B cell (primary cell): ENCODE results near the gene LAX1. TPM values are rescaled to one million over a fixed set of nuclear protein-coding genes. Genes with fewer than 3 reads are reported as not detected.

Source experiments
- ATAC-seq: fragments of 200-7000 bp; cut with Tn5 transposase; one replicate; pipeline ENCODE4 v1.10.0; 2021; ENCODE audit warnings: low read depth, mild to moderate bottlenecking, moderate number of reproducible peaks, moderate library complexity
- CTCF ChIA-PET: fragments of 350-600 bp; sonication (Branson Sonifier 250); formaldehyde crosslinking; loops from one replicate; lab custom pipeline; 2021; ENCODE audit warnings: antibody characterized with exemption, inconsistent platforms; lab: Charles Lee
- POLR2A ChIA-PET: fragments of 350-600 bp; sonication (Branson Sonifier 250); formaldehyde crosslinking; loops from one replicate; lab custom pipeline; 2021; ENCODE audit warnings: antibody characterized with exemption; lab: Charles Lee
- DNase-seq: peaks from one replicate; pipeline ENCODE4 v3.0.0; 2013
- H2AFZ ChIP-seq: 2 replicates; pipeline ENCODE4 v1.6.1; 2012; ENCODE audit warnings: mild to moderate bottlenecking, low read depth, low read length; ENCODE audit not compliant: insufficient read depth, poor library complexity, severe bottlenecking
- H3K27ac ChIP-seq, 2 donors: 1 replicate in 1 of 2; 2 replicates in 1 of 2; pipeline ENCODE4 v1.5.1; 2012 to 2013; ENCODE audit warnings: low read length in 2 of 2, mild to moderate bottlenecking in 2 of 2, moderate library complexity in 1 of 2
- H3K27me3 ChIP-seq, 4 experiments: fragments of 200-600 bp in 1 of 4; sonication (generic) in 1 of 4; replicated peaks in 1 of 4; 1 replicate in 2 of 4; 2 replicates in 2 of 4; pipeline versions ENCODE4 v1.6.1 to v1.7.0; 2013 to 2016; ENCODE audit warnings: low read length in 3 of 4, mild to moderate bottlenecking in 2 of 4, mixed read lengths in 1 of 4, moderate library complexity in 1 of 4; ENCODE audit not compliant: insufficient read depth in 4 of 4, control insufficient read depth in 3 of 4; ENCODE audit errors: control extremely low read depth in 1 of 4
- H3K36me3 ChIP-seq, 2 experiments: replicated peaks in 1 of 2; 1 replicate in 1 of 2; 2 replicates in 1 of 2; pipeline versions ENCODE4 v1.6.1 to v1.7.1; 2013; ENCODE audit warnings: low read length in 1 of 2; ENCODE audit not compliant: insufficient read depth in 2 of 2, control insufficient read depth in 1 of 2; ENCODE audit errors: control extremely low read depth in 1 of 2, extremely low read depth in 1 of 2
- H3K4me1 ChIP-seq, 2 donors: fragments of 200-600 bp in 1 of 2; sonication (generic) in 1 of 2; 1 replicate in 1 of 2; 2 replicates in 1 of 2; pipeline versions ENCODE4 v1.5.1 to v1.6.1; 2013 to 2017; ENCODE audit warnings: low read length in 2 of 2; ENCODE audit not compliant: control insufficient read depth in 2 of 2, insufficient read depth in 2 of 2
- H3K4me2 ChIP-seq: replicated peaks from 2 replicates; pipeline ENCODE3; 2012; ENCODE audit warnings: mild to moderate bottlenecking, low read depth, low read length; ENCODE audit not compliant: poor library complexity, severe bottlenecking
- H3K4me3 ChIP-seq, 5 experiments: fragments of 200-600 bp in 1 of 5; sonication (generic) in 1 of 5; 1 replicate in 3 of 5; 2 replicates in 2 of 5; pipeline versions ENCODE4 v1.5.1 to v1.7.0; 2011 to 2016; ENCODE audit warnings: low read length in 4 of 5, mild to moderate bottlenecking in 4 of 5, low read depth in 2 of 5, control low read depth in 1 of 5, moderate library complexity in 1 of 5; ENCODE audit not compliant: insufficient read depth in 1 of 5; ENCODE audit errors: control extremely low read depth in 1 of 5, extremely low read depth in 1 of 5
- H3K79me2 ChIP-seq: fragments of 200-600 bp; sonication (generic); one replicate; pipeline ENCODE4 v1.6.0; 2016; ENCODE audit warnings: low read length; ENCODE audit not compliant: control insufficient read depth, insufficient read depth
- H3K9ac ChIP-seq: fragments of 200-600 bp; sonication (generic); 2 replicates; pipeline ENCODE4 v1.6.1; 2017; ENCODE audit warnings: mild to moderate bottlenecking, low read length, moderate library complexity
- H3K9me3 ChIP-seq, 3 donors: one replicate each; pipeline versions ENCODE4 v1.6.1 to v1.7.1; 2013; ENCODE audit warnings: low read length in 2 of 3; ENCODE audit not compliant: control insufficient read depth in 2 of 3, insufficient read depth in 1 of 3; ENCODE audit errors: control extremely low read depth in 1 of 3
- H4K20me1 ChIP-seq: 2 replicates; pipeline ENCODE4 v1.6.0; 2012; ENCODE audit warnings: mild to moderate bottlenecking, low read length; ENCODE audit not compliant: insufficient read depth, control insufficient read depth, poor library complexity, severe bottlenecking
- H3K27ac Mint-ChIP-seq: one replicate; pipeline ENCODE4 v1.8.0; 2021; ENCODE audit warnings: mixed read lengths
- H3K27me3 Mint-ChIP-seq: one replicate; pipeline ENCODE4 v1.8.0; 2021; ENCODE audit warnings: mixed read lengths
- H3K4me1 Mint-ChIP-seq: one replicate; pipeline ENCODE4 v1.8.0; 2021; ENCODE audit warnings: mixed read lengths
- H3K4me3 Mint-ChIP-seq: one replicate; pipeline ENCODE4 v1.8.0; 2021; ENCODE audit warnings: mixed read lengths
- H3K9me3 Mint-ChIP-seq: one replicate; pipeline ENCODE4 v1.8.0; 2022; ENCODE audit warnings: mixed read lengths; ENCODE audit not compliant: insufficient read depth
- EZH2 ChIP-seq: IDR thresholded peaks from 2 replicates; pipeline ENCODE4 v1.6.1; 2012; ENCODE audit warnings: borderline replicate concordance, low read depth, mild to moderate bottlenecking, moderate library complexity, low read length; ENCODE audit not compliant: insufficient read depth, poor library complexity, severe bottlenecking
- WGBS: methylation state at CpG from one replicate; pipeline ENCODE4 v1.1.5; 2013; ENCODE audit warnings: missing lambda C conversion rate; ENCODE audit not compliant: insufficient coverage; 5-methylcytosine and 5-hydroxymethylcytosine counted together
- intact Hi-C: fragments of 100-400 bp; cut with micrococcal nuclease; formaldehyde crosslinking; loops from one replicate; pipeline ENCODE4 v1.10.0; 2022
- polyA plus RNA-seq: library from polyadenylated mRNA; depleted of rRNA; stranded (reverse); fragments of >200 nt; gene quantifications from 2 replicates; pipeline ENCODE4 v1.2.3, GENCODE V29; 2012
- total RNA-seq, 2 donors: library from RNA; stranded (reverse); fragments of 120-200 nt in 1 of 2; gene quantifications; 1 replicate in 1 of 2; 2 replicates in 1 of 2; pipeline versions ENCODE4 v1.2.3 to v1.2.4, GENCODE V29; 2013 to 2022
- TF ChIP-seq, protein P1 (sequence below): fragments of 200-600 bp; IDR thresholded peaks from one replicate; pipeline ENCODE4 v1.8.0; 2022; ENCODE audit warnings: antibody characterized with exemption, mild to moderate bottlenecking

LAX1 gene
- total and polyA plus RNA-seq, 2 donors (not counting 1 experiment from before 2014, with no cell fraction given), result 11.3 to 20.5 TPM

GRCh38 chr1:203794764-203795440 lies 29.9 kb downstream of the LAX1 start:
- Histone ChIP-seq H3K4me1 (peaks cover 32 to 34% of the 10 kb centered on the region in 2 donors), H3K4me3 (peak overlapping the region; percentile 3 to 86 (median 48)), H3K36me3 (peaks cover 2 to 28% of the 10 kb centered on the region in 2 experiments), H4K20me1 (peaks cover 31% of the 10 kb centered on the region), H3K9me3 (no peaks in the 10 kb centered on the region), H3K27me3 (no peaks in the 10 kb centered on the region), H3K79me2 (peaks cover 44% of the 10 kb centered on the region), H3K9ac (peak overlapping the region; percentile 85), H3K4me2 (peak overlapping the region; percentile 84), H3K27ac (peak overlapping the region; percentile 85 to 94), H2AFZ (peak overlapping the region; percentile 72)
- ChIA-PET CTCF (interaction anchor here (0.7 to 1.4 kb wide), 2 partner anchors 66 to 92 kb away, joined by 3 to 9 read pairs; no protein-coding TSS in a partner anchor), POLR2A (no interaction called here)
- DNase-seq (no peak), ATAC-seq (no peak)
- peak overlapping the region; percentile 88 for H3K4me3 Mint-ChIP-seq
- no peak for TF ChIP-seq EZH2
- TF ChIP-seq, protein P1, sequence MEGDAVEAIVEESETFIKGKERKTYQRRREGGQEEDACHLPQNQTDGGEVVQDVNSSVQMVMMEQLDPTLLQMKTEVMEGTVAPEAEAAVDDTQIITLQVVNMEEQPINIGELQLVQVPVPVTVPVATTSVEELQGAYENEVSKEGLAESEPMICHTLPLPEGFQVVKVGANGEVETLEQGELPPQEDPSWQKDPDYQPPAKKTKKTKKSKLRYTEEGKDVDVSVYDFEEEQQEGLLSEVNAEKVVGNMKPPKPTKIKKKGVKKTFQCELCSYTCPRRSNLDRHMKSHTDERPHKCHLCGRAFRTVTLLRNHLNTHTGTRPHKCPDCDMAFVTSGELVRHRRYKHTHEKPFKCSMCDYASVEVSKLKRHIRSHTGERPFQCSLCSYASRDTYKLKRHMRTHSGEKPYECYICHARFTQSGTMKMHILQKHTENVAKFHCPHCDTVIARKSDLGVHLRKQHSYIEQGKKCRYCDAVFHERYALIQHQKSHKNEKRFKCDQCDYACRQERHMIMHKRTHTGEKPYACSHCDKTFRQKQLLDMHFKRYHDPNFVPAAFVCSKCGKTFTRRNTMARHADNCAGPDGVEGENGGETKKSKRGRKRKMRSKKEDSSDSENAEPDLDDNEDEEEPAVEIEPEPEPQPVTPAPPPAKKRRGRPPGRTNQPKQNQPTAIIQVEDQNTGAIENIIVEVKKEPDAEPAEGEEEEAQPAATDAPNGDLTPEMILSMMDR, result no peak
- intact Hi-C loops, result loop anchor here (1.0 to 10.0 kb wide), 6 partner anchors 42 to 840 kb away; partner anchors contain the start of genes ADIPOR1, ATP2B4, PPFIA4 and SNRPE
- peak overlapping the region; percentile 97 for H3K27ac Mint-ChIP-seq
- no peaks in the 10 kb centered on the region for H3K27me3 Mint-ChIP-seq
- peaks cover 46% of the 10 kb centered on the region for H3K4me1 Mint-ChIP-seq
- no peaks in the 10 kb centered on the region for H3K9me3 Mint-ChIP-seq
- 67% methylated on average over 12 of the region's 19 CpGs for WGBS
